ENCODE data around the gene ATP6V0A4.

Gene ATP6V0A4

DNA sequence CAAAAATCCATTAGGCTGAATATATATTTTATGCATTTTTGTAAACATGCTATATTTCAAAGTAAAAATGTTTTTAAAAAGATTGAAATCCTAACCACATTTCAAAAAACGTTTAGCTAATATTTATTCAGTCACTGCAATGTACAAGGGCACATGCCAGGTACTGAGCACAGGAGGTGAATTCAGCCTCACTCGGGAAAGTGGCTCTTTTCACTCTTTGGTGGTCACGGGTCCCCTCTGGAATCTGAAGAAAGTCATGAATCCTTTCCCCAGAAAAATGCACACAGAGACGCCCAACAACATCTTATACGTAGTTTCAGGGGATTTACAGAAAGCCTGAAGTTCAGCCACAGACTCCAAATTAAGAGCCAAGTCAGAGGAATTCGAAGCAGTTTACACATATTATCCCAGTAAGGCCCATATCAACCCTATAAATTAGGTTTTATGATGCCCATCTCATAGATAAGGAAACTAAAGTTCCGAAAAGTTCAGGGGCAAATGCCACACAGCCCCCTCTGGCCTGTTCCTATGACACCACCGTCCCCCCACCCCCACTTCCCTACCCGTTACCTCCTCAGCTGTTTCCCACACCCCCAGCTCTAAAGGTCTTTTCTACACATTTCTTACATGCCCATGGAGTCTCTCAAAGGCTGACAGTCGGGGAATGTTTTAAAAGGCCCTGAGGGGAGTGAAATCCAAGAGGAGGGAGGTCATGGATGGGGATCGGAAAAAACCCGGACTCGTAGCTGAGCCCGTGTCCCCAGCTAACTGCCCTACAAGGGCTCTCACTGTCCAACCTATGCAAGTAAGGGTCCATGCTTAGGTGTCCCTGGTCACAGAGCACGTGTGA, 87.2 kb downstream of the ATP6V0A4 start:
- TF ChIP-seq, protein P1, sequence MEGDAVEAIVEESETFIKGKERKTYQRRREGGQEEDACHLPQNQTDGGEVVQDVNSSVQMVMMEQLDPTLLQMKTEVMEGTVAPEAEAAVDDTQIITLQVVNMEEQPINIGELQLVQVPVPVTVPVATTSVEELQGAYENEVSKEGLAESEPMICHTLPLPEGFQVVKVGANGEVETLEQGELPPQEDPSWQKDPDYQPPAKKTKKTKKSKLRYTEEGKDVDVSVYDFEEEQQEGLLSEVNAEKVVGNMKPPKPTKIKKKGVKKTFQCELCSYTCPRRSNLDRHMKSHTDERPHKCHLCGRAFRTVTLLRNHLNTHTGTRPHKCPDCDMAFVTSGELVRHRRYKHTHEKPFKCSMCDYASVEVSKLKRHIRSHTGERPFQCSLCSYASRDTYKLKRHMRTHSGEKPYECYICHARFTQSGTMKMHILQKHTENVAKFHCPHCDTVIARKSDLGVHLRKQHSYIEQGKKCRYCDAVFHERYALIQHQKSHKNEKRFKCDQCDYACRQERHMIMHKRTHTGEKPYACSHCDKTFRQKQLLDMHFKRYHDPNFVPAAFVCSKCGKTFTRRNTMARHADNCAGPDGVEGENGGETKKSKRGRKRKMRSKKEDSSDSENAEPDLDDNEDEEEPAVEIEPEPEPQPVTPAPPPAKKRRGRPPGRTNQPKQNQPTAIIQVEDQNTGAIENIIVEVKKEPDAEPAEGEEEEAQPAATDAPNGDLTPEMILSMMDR (IDR thresholded peaks at IDR 0.05; ENCODE audit: insufficient read depth, low read length) = no peak
- TF ChIP-seq, protein P2, sequence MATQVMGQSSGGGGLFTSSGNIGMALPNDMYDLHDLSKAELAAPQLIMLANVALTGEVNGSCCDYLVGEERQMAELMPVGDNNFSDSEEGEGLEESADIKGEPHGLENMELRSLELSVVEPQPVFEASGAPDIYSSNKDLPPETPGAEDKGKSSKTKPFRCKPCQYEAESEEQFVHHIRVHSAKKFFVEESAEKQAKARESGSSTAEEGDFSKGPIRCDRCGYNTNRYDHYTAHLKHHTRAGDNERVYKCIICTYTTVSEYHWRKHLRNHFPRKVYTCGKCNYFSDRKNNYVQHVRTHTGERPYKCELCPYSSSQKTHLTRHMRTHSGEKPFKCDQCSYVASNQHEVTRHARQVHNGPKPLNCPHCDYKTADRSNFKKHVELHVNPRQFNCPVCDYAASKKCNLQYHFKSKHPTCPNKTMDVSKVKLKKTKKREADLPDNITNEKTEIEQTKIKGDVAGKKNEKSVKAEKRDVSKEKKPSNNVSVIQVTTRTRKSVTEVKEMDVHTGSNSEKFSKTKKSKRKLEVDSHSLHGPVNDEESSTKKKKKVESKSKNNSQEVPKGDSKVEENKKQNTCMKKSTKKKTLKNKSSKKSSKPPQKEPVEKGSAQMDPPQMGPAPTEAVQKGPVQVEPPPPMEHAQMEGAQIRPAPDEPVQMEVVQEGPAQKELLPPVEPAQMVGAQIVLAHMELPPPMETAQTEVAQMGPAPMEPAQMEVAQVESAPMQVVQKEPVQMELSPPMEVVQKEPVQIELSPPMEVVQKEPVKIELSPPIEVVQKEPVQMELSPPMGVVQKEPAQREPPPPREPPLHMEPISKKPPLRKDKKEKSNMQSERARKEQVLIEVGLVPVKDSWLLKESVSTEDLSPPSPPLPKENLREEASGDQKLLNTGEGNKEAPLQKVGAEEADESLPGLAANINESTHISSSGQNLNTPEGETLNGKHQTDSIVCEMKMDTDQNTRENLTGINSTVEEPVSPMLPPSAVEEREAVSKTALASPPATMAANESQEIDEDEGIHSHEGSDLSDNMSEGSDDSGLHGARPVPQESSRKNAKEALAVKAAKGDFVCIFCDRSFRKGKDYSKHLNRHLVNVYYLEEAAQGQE (IDR thresholded peaks at IDR 0.05; ENCODE audit: insufficient replicate concordance, low read depth) = no peak
- TF ChIP-seq POLR2AphosphoS5 (IDR thresholded peaks at IDR 0.05; ENCODE audit: low read depth) (no peak), SPI1 (IDR thresholded peaks at IDR 0.05; ENCODE audit: borderline replicate concordance, low read depth) (no peak), GABPA (IDR thresholded peaks at IDR 0.05; ENCODE audit: low read depth) (no peak)
- no peak overlapping the region for H3K4me3 ChIP-seq (replicated peaks; ENCODE audit: insufficient read depth, low read length)
- H3K27ac ChIP-seq (replicated peaks) = no peak overlapping the region
- no peak for DNase-seq (ENCODE audit: low read depth in 1 of 2, low spot score in 1 of 2)
- H3K27me3 ChIP-seq (ENCODE audit: insufficient read depth, poor library complexity, severe bottlenecking) = no peaks in the 10 kb centered on the region

DNA sequence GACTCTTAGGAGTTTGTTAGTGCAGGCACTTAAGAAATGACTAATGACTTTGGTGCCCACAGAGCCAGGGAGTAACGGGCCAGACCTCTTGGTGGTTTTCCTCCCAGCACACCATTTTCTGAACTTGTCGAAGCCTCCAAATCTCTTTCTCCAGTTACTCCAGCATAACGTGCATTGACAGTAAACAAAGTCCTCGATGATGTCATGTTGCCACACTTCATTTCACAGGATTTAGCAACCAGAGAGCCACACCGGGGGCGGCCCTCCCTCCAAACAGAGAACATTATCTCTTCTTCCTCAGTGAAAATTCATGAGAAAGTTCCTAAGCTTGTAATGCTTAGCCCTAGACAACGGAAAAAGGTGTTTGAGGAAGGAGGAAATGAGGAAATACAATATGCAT, 92.8 kb downstream of the ATP6V0A4 start:
- H3K4me3 ChIP-seq (replicated peaks; ENCODE audit: insufficient read depth, low read length) = no peak overlapping the region

DNA sequence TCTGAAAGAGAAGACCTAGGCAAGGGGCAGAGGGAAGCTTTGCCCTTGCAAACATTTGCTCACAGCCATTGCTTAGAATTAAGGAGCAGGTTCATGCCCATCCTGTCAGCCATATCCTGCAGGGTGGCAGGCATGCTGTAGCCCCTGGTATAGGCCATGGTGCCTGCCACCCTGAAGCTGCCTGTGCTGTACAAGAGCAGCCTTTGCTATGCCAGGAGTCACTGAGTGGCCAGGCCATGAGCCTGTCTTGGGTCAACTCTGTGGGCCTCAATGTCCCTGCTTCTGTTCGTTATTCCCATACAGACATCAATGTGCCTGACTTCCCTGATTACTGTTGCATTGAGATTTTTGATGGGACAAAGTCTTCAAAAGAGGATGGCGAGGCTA, 96.5 kb downstream of the ATP6V0A4 start:
- Histone ChIP-seq H3K27me3 (ENCODE audit: insufficient read depth, poor library complexity, severe bottlenecking) (no peaks in the 10 kb centered on the region), H3K27ac (replicated peaks) (no peak overlapping the region), H3K4me3 (replicated peaks; ENCODE audit: insufficient read depth, low read length) (no peak overlapping the region)
- DNase-seq (ENCODE audit: low read depth in 1 of 2, low spot score in 1 of 2) = no peak
- TF ChIP-seq, protein P2 (IDR thresholded peaks at IDR 0.05; ENCODE audit: insufficient replicate concordance, low read depth) = no peak
- TF ChIP-seq SPI1 (IDR thresholded peaks at IDR 0.05; ENCODE audit: borderline replicate concordance, low read depth) (no peak), GABPA (IDR thresholded peaks at IDR 0.05; ENCODE audit: low read depth) (no peak), POLR2AphosphoS5 (IDR thresholded peaks at IDR 0.05; ENCODE audit: low read depth) (no peak)
- TF ChIP-seq, protein P1 (IDR thresholded peaks at IDR 0.05; ENCODE audit: insufficient read depth, low read length) = no peak

More for the DNA sequence above, 92.8 kb downstream of the ATP6V0A4 start:
- H3K27me3 ChIP-seq (ENCODE audit: insufficient read depth, poor library complexity, severe bottlenecking) = no peaks in the 10 kb centered on the region
- peak in 1 of 2 experiments; percentile 70 for DNase-seq (ENCODE audit: low read depth in 1 of 2, low spot score in 1 of 2)
- TF ChIP-seq, protein P1 (IDR thresholded peaks at IDR 0.05; ENCODE audit: insufficient read depth, low read length) = no peak
- TF ChIP-seq, protein P2 (IDR thresholded peaks at IDR 0.05; ENCODE audit: insufficient replicate concordance, low read depth) = no peak
- TF ChIP-seq POLR2AphosphoS5 (IDR thresholded peaks at IDR 0.05; ENCODE audit: low read depth) (no peak), SPI1 (IDR thresholded peaks at IDR 0.05; ENCODE audit: borderline replicate concordance, low read depth) (peak; percentile 45; the same call in 1 of the 2 replicates), GABPA (IDR thresholded peaks at IDR 0.05; ENCODE audit: low read depth) (no peak)
- H3K27ac ChIP-seq (replicated peaks) = 0 out of 2 replicates have a peak overlapping the region, but pooled peaks have one; percentile 23
